ENCODE results near the gene NAAA. TPM values are rescaled to one million over a fixed set of nuclear protein-coding genes. Genes with fewer than 3 reads are reported as not detected.
"Not testable (repeated sequence)": the region's sequence is repeated elsewhere in the genome, so short reads cannot be mapped to it uniquely, and the experiment has no call there.

Gene NAAA
- total RNA-seq, 1 experiment from 2014 or later: 4.3 TPM

GRCh38 chr4:75919920-75920319 is 20.9 kb downstream of the NAAA start:
- peak; percentile 58 for DNase-seq (ENCODE audit: low spot score)

DNA sequence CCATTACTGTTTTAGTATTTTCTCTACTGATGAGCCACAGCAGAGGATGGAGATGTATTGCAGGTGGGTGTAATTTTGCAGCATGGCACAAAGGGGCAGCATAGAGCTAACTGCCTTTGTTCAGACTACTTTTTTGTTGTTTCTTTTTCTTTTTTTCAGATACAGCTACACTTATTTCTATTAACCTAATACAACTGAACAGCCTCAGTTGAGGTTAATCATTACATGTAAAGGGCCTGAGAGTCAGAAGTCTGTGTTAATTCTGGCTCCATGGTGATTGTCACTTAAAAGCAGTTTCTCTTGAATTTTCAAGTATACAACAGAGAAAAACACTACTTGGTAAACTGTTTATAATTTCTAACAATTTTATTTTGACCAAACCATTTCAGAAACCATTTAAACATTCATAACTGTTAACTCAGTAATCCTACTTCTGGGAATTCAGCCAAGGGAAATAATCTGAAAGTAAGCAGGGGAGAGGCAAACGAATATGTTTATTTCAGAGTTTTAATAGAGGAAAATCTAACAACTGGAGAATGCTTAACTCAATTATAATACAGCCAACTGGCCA is 24.6 kb downstream of the NAAA start:
- peak; percentile 51 for DNase-seq (ENCODE audit: low spot score)

DNA sequence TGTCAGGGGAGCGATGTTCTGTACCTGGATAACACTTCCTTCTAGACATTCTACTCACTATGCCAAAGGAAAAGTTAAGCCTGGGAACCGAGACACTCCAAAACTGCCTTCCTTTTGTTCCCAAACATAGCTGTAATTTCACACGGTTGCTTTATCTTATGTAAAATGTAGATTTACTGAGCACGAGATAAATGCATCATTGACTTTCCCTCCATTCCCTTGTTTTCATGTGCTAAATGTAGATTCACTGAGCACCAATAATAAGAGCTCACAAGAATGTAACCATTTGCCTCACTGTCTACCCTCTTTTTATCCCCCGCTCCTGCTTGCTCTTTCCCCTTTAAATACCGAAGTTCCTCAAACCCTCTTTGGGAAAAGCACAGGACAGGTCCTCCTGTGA is 27.8 kb downstream of the NAAA start:
- no peak for DNase-seq (ENCODE audit: low spot score)

DNA sequence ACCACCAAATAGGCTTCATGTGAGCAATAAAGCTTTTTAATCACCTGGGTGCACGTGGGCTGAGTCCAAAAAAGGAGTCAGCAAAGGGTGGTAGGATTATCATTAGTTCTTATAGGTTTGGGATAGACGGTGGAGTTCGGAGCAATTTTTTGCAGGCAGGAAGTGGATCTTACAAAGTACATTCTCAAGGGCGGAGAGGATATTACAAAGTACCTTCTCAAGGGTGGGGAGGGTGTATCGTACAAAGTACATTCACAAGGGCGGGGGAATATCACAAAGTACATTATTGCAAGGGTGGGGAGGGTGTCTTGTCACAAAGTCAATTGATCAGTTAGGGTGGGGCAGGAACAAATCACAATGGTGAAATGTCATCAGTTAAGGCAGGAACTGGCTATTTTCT is 30.0 kb downstream of the NAAA start:
- not testable (repeated sequence) for DNase-seq (ENCODE audit: low spot score)

DNA sequence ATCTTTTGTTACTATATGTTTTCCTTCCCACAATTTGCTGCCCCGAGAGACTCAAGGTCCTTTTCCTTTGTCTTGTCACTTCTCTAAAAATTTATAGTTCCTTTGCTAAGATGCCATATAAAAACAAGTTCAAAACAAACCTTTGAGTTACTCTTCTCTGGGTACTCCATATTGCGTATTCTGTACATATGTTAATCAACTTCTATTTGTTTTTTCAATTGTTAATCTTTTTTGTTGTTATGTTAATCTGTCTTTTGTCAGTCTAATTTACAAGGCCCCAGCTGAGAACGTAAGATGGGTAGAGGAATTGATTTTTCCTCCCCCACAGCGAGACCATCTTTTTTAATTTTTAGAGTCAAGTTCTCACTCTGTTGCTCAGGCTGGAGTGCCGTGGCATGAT is 31.4 kb downstream of the NAAA start:
- DNase-seq (ENCODE audit: low spot score): no peak

DNA sequence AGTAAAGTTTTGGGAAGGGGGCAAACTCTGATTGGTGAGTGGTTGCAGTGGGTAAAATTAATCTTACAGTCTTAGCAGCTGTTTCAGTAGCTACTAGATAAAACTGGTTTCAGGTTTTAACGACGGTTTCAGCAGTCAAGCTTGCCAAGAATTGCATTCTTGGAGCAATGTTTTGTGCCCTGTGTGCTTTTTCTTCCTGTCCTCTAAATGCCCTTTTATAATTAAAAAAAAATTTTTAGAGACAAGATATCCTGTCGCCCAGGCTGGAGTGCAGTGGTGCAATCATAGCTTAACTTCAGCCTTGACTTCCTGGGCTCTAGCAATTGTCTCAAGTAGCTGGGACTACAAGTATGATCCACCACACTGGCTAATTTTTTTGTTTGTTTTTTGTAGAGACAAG is 32.3 kb downstream of the NAAA start:
- DNase-seq (ENCODE audit: low spot score): no peak

- DNase-seq (ENCODE audit: low spot score): no peak
These were observed 32.8 kb downstream of the NAAA start for GRCh38 chr4:75907966-75908365.

DNA sequence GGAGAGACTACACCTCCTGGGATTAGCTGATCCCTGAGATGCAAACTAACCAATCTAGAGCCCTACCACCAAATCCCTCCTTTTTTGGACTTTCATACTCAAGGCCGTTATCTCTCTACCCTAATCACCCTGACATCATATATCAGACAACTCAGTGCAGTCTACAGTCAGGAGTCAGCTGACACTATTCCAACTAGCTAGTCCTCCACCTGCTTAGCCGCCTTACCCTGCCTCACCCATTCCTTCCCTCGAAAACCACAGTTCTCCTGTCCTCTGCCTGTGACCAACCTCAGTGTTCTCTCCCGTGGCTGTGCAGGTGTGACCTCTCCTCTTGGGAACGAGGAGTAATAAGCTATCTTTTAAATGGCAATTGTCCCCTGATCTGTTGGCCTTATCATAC is 36.7 kb downstream of the NAAA start:
- no peak for DNase-seq (ENCODE audit: low spot score)

DNA sequence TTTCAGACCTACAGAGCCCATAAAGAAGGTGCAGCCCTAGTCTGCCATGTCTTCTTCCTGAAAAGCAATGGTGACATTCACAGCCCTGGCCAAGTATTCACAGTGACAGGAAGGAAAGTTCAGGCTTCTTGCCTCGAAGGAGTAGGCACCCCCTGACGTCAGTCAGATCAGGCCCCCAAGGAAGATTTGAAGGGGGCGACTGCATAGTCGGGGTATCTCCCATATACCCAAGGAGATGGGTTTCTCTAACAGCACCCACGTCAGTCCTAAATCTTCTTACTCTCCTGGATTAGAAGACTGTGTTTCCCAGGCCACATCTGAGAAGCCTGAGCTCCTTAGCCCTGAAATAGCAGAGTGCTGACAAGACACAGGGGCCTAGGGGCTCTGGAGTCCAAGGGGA is 38.5 kb downstream of the NAAA start, which contains the start of gene PPEF2:
PPEF2 (minus strand) TSS at position 101 of the 400 bp plus-strand sequence. CDS start 6,127 bp downstream, outside the sequence.
- DNase-seq (ENCODE audit: low spot score): no peak

GRCh38 chr4:75898536-75898935 is 42.3 kb downstream of the NAAA start:
- no peak for DNase-seq (ENCODE audit: low spot score)

GRCh38 chr4:75895744-75896314 is 45.0 kb downstream of the NAAA start:
- DNase-seq (ENCODE audit: low spot score): no peak

DNA sequence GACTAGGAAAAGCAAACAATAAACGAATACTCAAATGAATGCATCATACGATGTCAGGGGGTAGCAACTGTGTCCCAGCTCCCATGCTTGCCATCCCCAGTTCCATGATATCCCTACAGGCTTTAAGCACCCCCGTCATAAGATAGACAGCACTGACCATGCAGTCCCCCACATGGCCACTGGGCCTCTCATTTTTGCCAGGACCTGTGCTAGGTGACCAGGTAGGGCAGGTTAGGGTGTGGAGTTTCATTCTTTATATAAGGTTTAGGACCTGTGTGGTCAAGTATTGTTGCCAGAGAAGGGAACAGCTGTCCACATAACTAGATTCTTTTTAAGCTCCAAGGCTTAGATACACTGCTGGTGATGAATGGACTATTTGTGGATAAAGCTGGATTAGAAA is 48.3 kb downstream of the NAAA start:
- DNase-seq (ENCODE audit: low spot score): no peak

DNA sequence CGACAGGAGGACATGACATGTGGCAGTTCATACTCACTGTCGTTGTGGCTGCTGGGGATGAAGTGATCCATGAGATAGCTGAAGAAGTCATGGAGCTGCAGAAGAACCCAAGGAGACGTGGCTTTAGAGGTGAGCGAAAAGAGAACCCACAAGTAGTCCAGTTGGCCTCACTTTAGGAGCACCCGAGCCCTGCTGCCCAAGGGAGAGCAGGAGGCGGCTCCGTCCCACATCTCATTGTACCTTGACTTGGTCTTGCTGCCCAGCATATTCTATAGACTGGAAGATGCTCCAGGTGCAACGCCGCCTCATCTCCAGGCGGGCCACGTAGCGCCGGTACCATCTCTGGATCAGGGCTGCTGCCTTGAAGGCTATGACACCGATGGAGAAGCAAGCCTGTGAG is 49.2 kb downstream of the NAAA start:
- no peak for DNase-seq (ENCODE audit: low spot score)

- no peak for DNase-seq (ENCODE audit: low spot score)
These were observed 51.1 kb downstream of the NAAA start for GRCh38 chr4:75889537-75890199.

DNA sequence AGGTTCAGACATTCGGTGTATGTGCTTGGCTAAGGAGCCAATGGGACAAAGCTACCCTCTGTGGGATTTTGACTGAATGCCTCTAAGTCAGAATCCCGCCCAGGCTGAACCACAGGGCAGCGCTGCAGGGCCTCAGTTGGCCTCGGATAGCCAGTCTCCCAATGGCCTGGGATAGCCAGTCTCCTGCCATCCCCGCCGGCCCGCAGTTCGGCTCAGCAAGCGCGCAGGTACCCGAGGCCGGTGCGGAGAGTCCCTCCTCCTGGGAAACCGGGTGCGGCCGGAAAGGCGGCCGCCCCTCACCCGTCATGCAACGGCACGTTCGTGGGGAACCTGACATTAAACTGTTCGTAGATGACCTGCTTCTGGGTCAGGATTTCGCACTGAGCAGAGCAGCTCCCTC is 54.7 kb downstream of the NAAA start:
- DNase-seq (ENCODE audit: low spot score): no peak

DNA sequence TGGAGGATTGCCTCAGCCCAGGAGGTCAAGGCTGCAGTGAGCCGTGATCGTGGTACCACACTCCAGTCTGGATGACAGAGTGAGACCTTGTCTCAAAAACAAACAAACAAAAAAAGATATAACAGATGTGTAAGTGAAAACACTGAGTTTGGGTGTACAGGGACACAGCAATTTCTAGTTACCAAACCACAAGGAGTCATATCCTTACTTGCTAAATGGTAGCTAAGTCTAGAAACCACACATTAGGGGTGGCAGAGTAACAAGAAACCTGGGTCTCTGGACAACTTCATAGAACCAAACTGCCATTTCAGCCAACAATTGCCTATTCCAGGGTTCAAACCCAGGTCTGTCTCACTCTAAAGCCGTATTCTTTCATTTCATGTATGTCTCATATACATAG is 59.3 kb downstream of the NAAA start:
- no peak for DNase-seq (ENCODE audit: low spot score)

DNA sequence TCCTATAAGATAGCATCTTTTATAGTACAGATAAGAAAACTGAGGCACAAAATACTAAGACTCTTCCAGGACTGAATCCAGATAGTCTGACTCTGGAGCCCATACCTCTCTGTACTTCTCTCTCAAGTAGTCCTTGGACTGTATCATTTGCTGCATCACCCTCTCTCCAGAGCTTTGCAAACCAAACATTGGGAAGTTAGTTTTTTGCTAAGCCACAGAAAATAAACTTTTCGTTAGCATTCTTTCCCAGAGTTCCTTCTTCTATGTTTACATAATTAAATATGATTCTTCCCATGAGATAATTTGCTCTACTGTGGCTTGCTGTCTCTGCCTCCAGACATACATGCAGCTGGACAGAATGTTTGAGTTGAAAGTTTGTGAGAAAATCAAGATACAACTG is 60.5 kb downstream of the NAAA start:
- DNase-seq (ENCODE audit: low spot score): peak; percentile 19

DNA sequence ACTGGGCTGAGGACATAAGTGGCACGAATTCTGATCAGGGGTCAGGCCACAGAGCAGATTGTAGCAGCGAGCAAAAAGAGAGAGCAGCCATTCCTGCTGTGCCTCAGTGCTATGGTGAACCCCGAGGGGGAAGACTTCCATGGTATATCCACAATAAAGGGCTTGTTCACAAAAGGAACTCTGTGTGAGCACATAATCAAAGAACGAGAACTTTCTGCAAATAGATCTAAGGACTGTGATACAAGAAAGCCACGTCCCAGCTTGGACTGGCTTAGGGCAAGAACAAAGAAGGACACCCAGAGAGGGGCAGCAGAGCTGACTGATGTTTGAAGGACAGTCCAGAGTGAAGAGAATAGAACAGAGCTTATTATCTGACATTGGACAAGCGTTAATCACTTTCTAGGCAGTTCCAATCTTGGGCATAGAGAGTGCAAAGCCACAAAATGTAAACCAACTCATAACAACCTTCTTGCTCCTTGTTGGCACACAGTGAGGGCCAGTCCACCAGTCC is 62.5 kb downstream of the NAAA start:
- no peak for DNase-seq (ENCODE audit: low spot score)

- DNase-seq (ENCODE audit: low spot score): no peak
These were observed 64.6 kb downstream of the NAAA start for GRCh38 chr4:75876218-75876617.

- no peak for DNase-seq (ENCODE audit: low spot score)
These were observed 71.7 kb downstream of the NAAA start for GRCh38 chr4:75869100-75869499.

GRCh38 chr4:75867130-75867529 is 73.7 kb downstream of the NAAA start:
- no peak for DNase-seq (ENCODE audit: low spot score)
